Measurements from ENCODE around the gene CHTF18.

The CHTF18 gene

GRCh38 chr16:813204-813915, 24.9 kb downstream of the CHTF18 start:
- Histone ChIP-seq H3K4me2 (ENCODE audit: low read length, poor library complexity, severe bottlenecking) (peak overlapping the region; percentile 52), H4K91ac (ENCODE audit: low read length) (peak overlapping the region; percentile 43), H3K4me1 (ENCODE audit: control insufficient read depth, insufficient read depth, low read depth, low read length) (peaks cover 17% of the 10 kb centered on the region), H3K27me3 (ENCODE audit: control insufficient read depth in 1 of 2, insufficient read depth in 1 of 2, low read length in 2 of 2) (peaks cover 10 to 40% of the 10 kb centered on the region in 2 experiments), H2BK120ac (ENCODE audit: low read depth, low read length) (no peak overlapping the region), H3K9ac (ENCODE audit: low read length) (peak overlapping the region; percentile 70), H3K14ac (ENCODE audit: low read length in 2 of 2) (no peak overlapping the region), H3K23ac (ENCODE audit: low read length in 2 of 2) (no peak overlapping the region), H2BK5ac (ENCODE audit: low read depth, low read length, poor library complexity, severe bottlenecking) (no peak overlapping the region), H2BK12ac (ENCODE audit: low read length in 2 of 2) (no peak overlapping the region), H2AK5ac (ENCODE audit: low read length, severe bottlenecking) (no peak overlapping the region), H3K18ac (ENCODE audit: low read depth in 1 of 2, low read length in 2 of 2) (no peak overlapping the region), H2AFZ (ENCODE audit: low read depth, low read length) (peak overlapping the region; percentile 54), H3K4me3 (ENCODE audit: insufficient read depth in 1 of 2, low read depth in 1 of 2, low read length in 2 of 2) (peak overlapping the region in 1 of 2 experiments; percentile 59), H2BK15ac (ENCODE audit: low read depth, poor library complexity, severe bottlenecking) (no peak overlapping the region), H4K8ac (ENCODE audit: low read length) (peak overlapping the region; percentile 56), H3K4ac (ENCODE audit: low read depth in 1 of 2, low read length in 2 of 2) (peak overlapping the region in 1 of 2 experiments; percentile 39), H3K79me1 (replicated peaks; ENCODE audit: low read length, poor library complexity, severe bottlenecking) (peaks cover 3% of the 10 kb centered on the region), H3K27ac (ENCODE audit: low read length, poor library complexity, severe bottlenecking) (no peak overlapping the region), H3K36me3 (ENCODE audit: control insufficient read depth in 1 of 2, insufficient read depth in 2 of 2, low read depth in 1 of 2, low read length in 2 of 2) (peaks cover 0 to 4% of the 10 kb centered on the region in 2 experiments), H3K9me3 (ENCODE audit: control insufficient read depth, low read length) (peaks cover 6% of the 10 kb centered on the region)
- peak; percentile 14 for DNase-seq
- WGBS, result 26% methylated on average over 67 of the region's 67 CpGs

DNA sequence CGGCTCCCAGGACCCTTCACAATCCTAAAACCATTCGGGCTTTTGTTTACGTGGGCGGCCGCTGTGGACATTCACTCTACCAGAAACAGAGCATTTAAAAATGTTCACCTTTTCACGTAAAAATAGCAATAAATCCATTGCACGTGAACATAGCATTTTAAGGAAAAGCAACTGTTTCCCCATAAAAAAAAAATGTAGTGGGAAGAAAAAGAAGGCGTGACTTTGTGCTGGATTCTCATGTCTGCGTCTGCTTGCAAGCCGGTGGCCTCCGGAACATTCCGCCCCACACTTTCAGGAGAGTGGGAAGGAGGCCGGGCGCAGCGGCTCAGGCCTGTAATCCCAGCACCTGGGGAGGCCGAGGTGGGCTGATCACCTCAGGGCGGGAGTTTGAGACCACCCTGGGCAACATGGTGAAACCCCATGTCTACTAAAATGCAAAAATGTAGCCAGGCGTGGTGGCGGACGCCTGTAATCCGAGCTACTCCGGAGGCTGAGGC, 25.5 kb downstream of the CHTF18 start:
- Histone ChIP-seq H3K4me3 (ENCODE audit: insufficient read depth in 1 of 2, low read depth in 1 of 2, low read length in 2 of 2) (peak overlapping the region in 1 of 2 experiments; percentile 59), H3K27ac (ENCODE audit: low read length, poor library complexity, severe bottlenecking) (no peak overlapping the region), H3K27me3 (ENCODE audit: control insufficient read depth in 1 of 2, insufficient read depth in 1 of 2, low read length in 2 of 2) (peaks cover 10 to 45% of the 10 kb centered on the region in 2 experiments), H3K4ac (ENCODE audit: low read depth in 1 of 2, low read length in 2 of 2) (no peak overlapping the region), H3K36me3 (ENCODE audit: control insufficient read depth in 1 of 2, insufficient read depth in 2 of 2, low read depth in 1 of 2, low read length in 2 of 2) (peaks cover 0 to 4% of the 10 kb centered on the region in 2 experiments), H3K23ac (ENCODE audit: low read length in 2 of 2) (no peak overlapping the region), H3K9ac (ENCODE audit: low read length) (peak overlapping the region; percentile 70), H2AFZ (ENCODE audit: low read depth, low read length) (no peak overlapping the region), H3K18ac (ENCODE audit: low read depth in 1 of 2, low read length in 2 of 2) (no peak overlapping the region), H2AK5ac (ENCODE audit: low read length, severe bottlenecking) (no peak overlapping the region), H2BK15ac (ENCODE audit: low read depth, poor library complexity, severe bottlenecking) (no peak overlapping the region), H2BK5ac (ENCODE audit: low read depth, low read length, poor library complexity, severe bottlenecking) (no peak overlapping the region), H2BK12ac (ENCODE audit: low read length in 2 of 2) (no peak overlapping the region), H3K4me1 (ENCODE audit: control insufficient read depth, insufficient read depth, low read depth, low read length) (peaks cover 15% of the 10 kb centered on the region), H2BK120ac (ENCODE audit: low read depth, low read length) (no peak overlapping the region), H3K9me3 (ENCODE audit: control insufficient read depth, low read length) (peaks cover 11% of the 10 kb centered on the region), H4K8ac (ENCODE audit: low read length) (no peak overlapping the region), H3K4me2 (ENCODE audit: low read length, poor library complexity, severe bottlenecking) (peak overlapping the region; percentile 52), H3K79me1 (replicated peaks; ENCODE audit: low read length, poor library complexity, severe bottlenecking) (no peaks in the 10 kb centered on the region), H3K14ac (ENCODE audit: low read length in 2 of 2) (no peak overlapping the region), H4K91ac (ENCODE audit: low read length) (no peak overlapping the region)
- DNase-seq, result no peak
- 75% methylated on average over 18 of the region's 22 CpGs for WGBS

DNA sequence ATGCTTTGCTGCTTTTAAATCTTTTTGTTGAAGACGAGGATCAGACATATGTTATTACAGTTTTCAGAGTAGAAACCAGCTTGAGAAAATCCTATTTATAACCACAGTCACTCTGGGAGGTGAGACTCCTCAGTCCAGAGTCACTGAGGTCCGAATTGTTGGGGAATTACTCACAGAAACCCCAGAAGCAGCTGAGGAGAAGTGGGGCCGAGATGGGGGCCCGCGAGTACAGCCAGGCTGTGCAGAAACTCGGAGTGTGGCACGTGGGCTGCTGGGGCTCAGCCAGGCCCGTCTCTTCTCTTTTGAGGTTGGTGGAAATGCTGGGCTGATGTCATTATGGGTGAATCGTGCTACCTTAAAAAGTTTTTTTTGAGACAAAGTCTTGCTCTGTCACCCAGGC, 26.6 kb downstream of the CHTF18 start:
- no peak overlapping the region for H2BK5ac ChIP-seq (ENCODE audit: low read depth, low read length, poor library complexity, severe bottlenecking)
- H3K4me1 ChIP-seq (ENCODE audit: control insufficient read depth, insufficient read depth, low read depth, low read length), result peaks cover 15% of the 10 kb centered on the region
- no peak overlapping the region for H4K91ac ChIP-seq (ENCODE audit: low read length)
- H3K79me1 ChIP-seq (replicated peaks; ENCODE audit: low read length, poor library complexity, severe bottlenecking), result no peaks in the 10 kb centered on the region
- H3K4me3 ChIP-seq (ENCODE audit: insufficient read depth in 1 of 2, low read depth in 1 of 2, low read length in 2 of 2), result no peak overlapping the region
- WGBS, result 67% methylated on average over 9 of the region's 9 CpGs
- no peak overlapping the region for H3K27ac ChIP-seq (ENCODE audit: low read length, poor library complexity, severe bottlenecking)
- no peak overlapping the region for H3K4me2 ChIP-seq (ENCODE audit: low read length, poor library complexity, severe bottlenecking)
- no peak overlapping the region for H3K23ac ChIP-seq (ENCODE audit: low read length in 2 of 2)
- H2BK120ac ChIP-seq (ENCODE audit: low read depth, low read length), result no peak overlapping the region
- H3K14ac ChIP-seq (ENCODE audit: low read length in 2 of 2), result no peak overlapping the region
- no peak overlapping the region for H3K18ac ChIP-seq (ENCODE audit: low read depth in 1 of 2, low read length in 2 of 2)
- no peak overlapping the region for H2BK15ac ChIP-seq (ENCODE audit: low read depth, poor library complexity, severe bottlenecking)
- no peak overlapping the region for H2AFZ ChIP-seq (ENCODE audit: low read depth, low read length)
- H2BK12ac ChIP-seq (ENCODE audit: low read length in 2 of 2), result no peak overlapping the region
- H3K36me3 ChIP-seq (ENCODE audit: control insufficient read depth in 1 of 2, insufficient read depth in 2 of 2, low read depth in 1 of 2, low read length in 2 of 2), result peaks cover 0 to 4% of the 10 kb centered on the region in 2 experiments
- DNase-seq, result peak; percentile 17
- no peak overlapping the region for H3K4ac ChIP-seq (ENCODE audit: low read depth in 1 of 2, low read length in 2 of 2)
- H3K27me3 ChIP-seq (ENCODE audit: control insufficient read depth in 1 of 2, insufficient read depth in 1 of 2, low read length in 2 of 2), result peaks cover 10 to 55% of the 10 kb centered on the region in 2 experiments
- H2AK5ac ChIP-seq (ENCODE audit: low read length, severe bottlenecking), result no peak overlapping the region
- H4K8ac ChIP-seq (ENCODE audit: low read length), result no peak overlapping the region
- H3K9me3 ChIP-seq (ENCODE audit: control insufficient read depth, low read length), result peaks cover 11% of the 10 kb centered on the region
- no peak overlapping the region for H3K9ac ChIP-seq (ENCODE audit: low read length)

GRCh38 chr16:815861-816260, 27.4 kb downstream of the CHTF18 start:
- Histone ChIP-seq H2AFZ (ENCODE audit: low read depth, low read length) (no peak overlapping the region), H4K91ac (ENCODE audit: low read length) (no peak overlapping the region), H2AK5ac (ENCODE audit: low read length, severe bottlenecking) (no peak overlapping the region), H3K14ac (ENCODE audit: low read length in 2 of 2) (no peak overlapping the region), H2BK12ac (ENCODE audit: low read length in 2 of 2) (no peak overlapping the region), H3K23ac (ENCODE audit: low read length in 2 of 2) (no peak overlapping the region), H3K18ac (ENCODE audit: low read depth in 1 of 2, low read length in 2 of 2) (no peak overlapping the region), H3K4ac (ENCODE audit: low read depth in 1 of 2, low read length in 2 of 2) (no peak overlapping the region), H3K4me3 (ENCODE audit: insufficient read depth in 1 of 2, low read depth in 1 of 2, low read length in 2 of 2) (no peak overlapping the region), H2BK5ac (ENCODE audit: low read depth, low read length, poor library complexity, severe bottlenecking) (no peak overlapping the region), H2BK120ac (ENCODE audit: low read depth, low read length) (no peak overlapping the region), H4K8ac (ENCODE audit: low read length) (no peak overlapping the region), H3K9ac (ENCODE audit: low read length) (no peak overlapping the region), H2BK15ac (ENCODE audit: low read depth, poor library complexity, severe bottlenecking) (no peak overlapping the region), H3K9me3 (ENCODE audit: control insufficient read depth, low read length) (peaks cover 11% of the 10 kb centered on the region), H3K4me2 (ENCODE audit: low read length, poor library complexity, severe bottlenecking) (no peak overlapping the region), H3K79me1 (replicated peaks; ENCODE audit: low read length, poor library complexity, severe bottlenecking) (no peaks in the 10 kb centered on the region), H3K27me3 (ENCODE audit: control insufficient read depth in 1 of 2, insufficient read depth in 1 of 2, low read length in 2 of 2) (peaks cover 10 to 55% of the 10 kb centered on the region in 2 experiments), H3K27ac (ENCODE audit: low read length, poor library complexity, severe bottlenecking) (no peak overlapping the region), H3K36me3 (ENCODE audit: control insufficient read depth in 1 of 2, insufficient read depth in 2 of 2, low read depth in 1 of 2, low read length in 2 of 2) (peaks cover 0 to 4% of the 10 kb centered on the region in 2 experiments), H3K4me1 (ENCODE audit: control insufficient read depth, insufficient read depth, low read depth, low read length) (peaks cover 15% of the 10 kb centered on the region)
- DNase-seq, result no peak
- WGBS, result 91% methylated on average over 15 of the region's 15 CpGs
